Measurements from ENCODE around the gene STIM2. TPM values are rescaled to one million over a fixed set of nuclear protein-coding genes. Genes with fewer than 3 reads are reported as not detected.

The STIM2 gene
- total RNA-seq, 4 donors from 2014 or later: 15.9 to 25.5 (median 23.6) TPM

DNA sequence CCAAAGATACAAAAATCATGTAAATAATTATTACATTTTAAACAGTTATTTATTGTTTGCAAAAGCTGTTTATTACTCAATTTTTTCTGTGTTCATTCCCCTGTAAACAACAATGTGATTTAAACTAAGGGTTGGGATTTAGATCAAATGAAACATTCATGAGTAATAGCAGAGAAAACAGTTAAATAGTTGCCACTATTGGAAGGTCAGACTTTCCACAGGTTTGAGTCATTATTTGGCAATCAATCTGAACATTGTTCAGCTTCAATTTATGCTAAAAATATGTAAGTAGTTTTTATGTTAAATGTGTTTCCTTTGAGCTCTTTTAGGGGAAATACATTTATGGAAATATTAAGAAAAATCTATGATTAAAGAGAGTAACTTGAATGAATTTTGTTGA, 144.9 kb downstream of the STIM2 start:
- intact Hi-C loops (cut with DNase I; ENCODE audit: low total_unique reads): no loop called here
- TF ChIP-seq POLR2A (IDR thresholded peaks at IDR 0.05): no peak
- TF ChIP-seq CTCF (IDR thresholded peaks at IDR 0.05): no peak
- H3K4me3 ChIP-seq (ENCODE audit: low read depth, poor library complexity, severe bottlenecking): no peak overlapping the region
- no peak for DNase-seq (ENCODE audit: low spot score in 2 of 2)

DNA sequence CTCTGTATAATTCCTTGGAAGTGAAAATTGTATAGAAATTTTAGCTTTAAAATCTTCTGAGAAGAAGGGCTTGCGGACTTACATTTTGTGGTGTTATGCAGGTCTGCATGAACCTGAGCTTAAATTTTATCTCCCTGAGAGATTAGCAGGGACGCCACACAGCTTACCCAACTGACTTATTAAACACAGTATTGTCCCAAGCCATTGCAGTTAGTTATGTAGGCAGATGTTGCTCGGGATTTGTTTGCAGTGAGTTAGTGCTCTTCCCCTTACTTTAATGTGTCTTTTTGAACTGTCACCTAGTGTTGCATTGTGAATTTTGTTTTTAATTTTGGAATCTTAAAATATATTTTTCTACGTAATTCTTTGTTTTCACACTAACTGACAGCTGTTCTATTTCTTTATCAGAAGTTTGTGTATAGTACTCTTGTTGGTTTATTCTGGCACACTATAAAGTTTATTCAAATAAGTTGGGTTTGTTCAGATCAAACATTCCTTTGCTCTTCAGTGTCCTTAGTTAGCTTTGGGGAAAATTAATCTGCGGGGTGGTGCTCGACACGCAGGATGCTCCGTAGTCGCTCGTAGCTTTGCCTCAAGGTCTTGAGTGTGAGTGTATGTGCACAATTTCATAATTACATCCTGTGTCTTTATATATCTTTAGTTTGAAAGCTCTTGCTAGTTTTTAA, 145.4 kb downstream of the STIM2 start:
- intact Hi-C loops (cut with DNase I; ENCODE audit: low total_unique reads): no loop called here

GRCh38 chr4:27006646-27007045, 146.0 kb downstream of the STIM2 start:
- TF ChIP-seq CTCF (IDR thresholded peaks at IDR 0.05) (no peak), POLR2A (IDR thresholded peaks at IDR 0.05) (no peak)
- no peak overlapping the region for H3K4me3 ChIP-seq (ENCODE audit: low read depth, poor library complexity, severe bottlenecking)
- 19 to 20% methylated on average over 2 of the region's 2 CpGs for WGBS, 2 donors
- intact Hi-C loops (cut with DNase I; ENCODE audit: low total_unique reads): no loop called here
- DNase-seq (ENCODE audit: low spot score in 2 of 2): no peak

More for the DNA sequence above, 145.4 kb downstream of the STIM2 start:
- DNase-seq (ENCODE audit: low spot score in 2 of 2): no peak
- 60 to 75% methylated on average over 10 of the region's 10 CpGs for WGBS, 2 donors
- no peak overlapping the region for H3K4me3 ChIP-seq (ENCODE audit: low read depth, poor library complexity, severe bottlenecking)
- TF ChIP-seq POLR2A (IDR thresholded peaks at IDR 0.05) (no peak), CTCF (IDR thresholded peaks at IDR 0.05) (no peak)

DNA sequence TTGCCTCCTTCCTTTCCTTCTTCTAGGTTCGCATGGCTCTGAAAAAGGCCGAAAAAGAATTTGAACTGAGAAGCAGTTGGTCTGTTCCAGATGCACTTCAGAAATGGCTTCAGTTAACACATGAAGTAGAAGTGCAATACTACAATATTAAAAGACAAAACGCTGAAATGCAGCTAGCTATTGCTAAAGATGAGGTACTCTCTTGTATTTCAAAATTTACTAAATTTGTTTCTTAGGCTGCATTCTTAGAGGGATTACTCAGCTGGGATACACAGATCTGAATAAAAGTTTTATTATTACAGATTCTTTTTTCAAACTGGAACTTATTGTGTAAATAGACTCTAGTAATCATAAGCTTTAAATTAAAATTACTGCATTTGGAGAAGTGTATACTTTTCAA, 146.9 kb downstream of the STIM2 start:
- TF ChIP-seq CTCF (IDR thresholded peaks at IDR 0.05) (no peak), POLR2A (IDR thresholded peaks at IDR 0.05) (no peak)
- no peak overlapping the region for H3K4me3 ChIP-seq (ENCODE audit: low read depth, poor library complexity, severe bottlenecking)
- no peak for DNase-seq (ENCODE audit: low spot score in 2 of 2)
- 54 to 70% methylated on average over 3 of the region's 3 CpGs for WGBS, 2 donors
- intact Hi-C loops (cut with DNase I; ENCODE audit: low total_unique reads): no loop called here

DNA sequence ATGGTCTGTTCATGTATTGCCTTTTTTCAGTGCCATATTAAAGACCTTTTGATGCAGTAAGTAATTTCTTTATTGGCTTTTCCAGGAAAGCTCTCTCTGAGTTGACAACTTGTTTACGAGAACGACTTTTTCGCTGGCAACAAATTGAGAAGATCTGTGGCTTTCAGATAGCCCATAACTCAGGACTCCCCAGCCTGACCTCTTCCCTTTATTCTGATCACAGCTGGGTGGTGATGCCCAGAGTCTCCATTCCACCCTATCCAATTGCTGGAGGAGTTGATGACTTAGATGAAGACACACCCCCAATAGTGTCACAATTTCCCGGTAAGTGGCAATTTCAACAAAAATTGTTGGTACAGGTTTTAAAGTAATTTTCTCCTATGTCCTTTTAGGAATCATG, 148.0 kb downstream of the STIM2 start:
- H3K4me3 ChIP-seq (ENCODE audit: low read depth, poor library complexity, severe bottlenecking): no peak overlapping the region
- intact Hi-C loops (cut with DNase I; ENCODE audit: low total_unique reads): no loop called here
- no peak for TF ChIP-seq CTCF (IDR thresholded peaks at IDR 0.05)
- no peak for TF ChIP-seq POLR2A (IDR thresholded peaks at IDR 0.05)
- WGBS, 2 donors: 64 to 74% methylated on average over 4 of the region's 4 CpGs
- DNase-seq (ENCODE audit: low spot score in 2 of 2): no peak

DNA sequence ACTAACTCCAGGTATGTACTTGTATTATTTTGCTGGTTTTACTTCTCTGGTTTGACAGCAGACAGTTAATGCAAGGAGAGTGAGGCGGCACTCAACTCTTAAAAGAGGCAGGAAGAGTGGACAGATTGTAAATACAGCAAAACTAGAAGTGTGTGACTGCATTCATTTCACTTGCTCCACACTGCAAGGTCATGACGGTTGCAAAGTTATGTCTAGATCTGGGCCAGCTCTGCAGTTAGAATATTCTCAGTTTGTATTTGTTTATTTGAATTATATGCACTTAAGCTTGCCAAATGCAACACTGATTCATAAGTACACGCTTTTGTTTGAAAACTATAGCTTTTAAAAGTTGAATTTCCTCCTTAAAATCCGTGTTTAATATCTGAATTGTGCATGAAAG, 148.9 kb downstream of the STIM2 start:
- 56 to 64% methylated on average over 4 of the region's 4 CpGs for WGBS, 2 donors
- no peak for TF ChIP-seq POLR2A (IDR thresholded peaks at IDR 0.05)
- TF ChIP-seq CTCF (IDR thresholded peaks at IDR 0.05): no peak
- intact Hi-C loops (cut with DNase I; ENCODE audit: low total_unique reads): no loop called here

More for the DNA sequence above, 148.9 kb downstream of the STIM2 start:
- H3K4me3 ChIP-seq (ENCODE audit: low read depth, poor library complexity, severe bottlenecking): no peak overlapping the region
- no peak for DNase-seq (ENCODE audit: low spot score in 2 of 2)
